GM23338 (cell line): ENCODE data around the gene SCN4B. TPM values are rescaled to one million over a fixed set of nuclear protein-coding genes. Genes with fewer than 3 reads are reported as not detected.
A peak's percentile ranks its signal among the peaks of the same experiment; 100 is the strongest.

ENCODE experiments used
- ATAC-seq: fragments of 200-7000 bp; cut with Tn5 transposase; 3 replicates; pipeline ENCODE4 v1.9.1; 2020
- DNase-seq: peaks from one replicate; pipeline ENCODE4 v3.0.0-alpha.2; 2015; ENCODE audit warnings: low spot score
- H2AFZ ChIP-seq: fragments of 200-600 bp; sonication (generic); 2 replicates; pipeline ENCODE4 v1.8.0; 2016; ENCODE audit warnings: antibody characterized with exemption, mild to moderate bottlenecking, moderate library complexity
- H3F3A ChIP-seq: fragments of 200-600 bp; sonication (generic); replicated peaks from 2 replicates; pipeline ENCODE4 v1.8.0; 2017; ENCODE audit warnings: antibody characterized with exemption, mixed run types, low read depth
- H3K27ac ChIP-seq: fragments of 200-600 bp; sonication (generic); 2 replicates; pipeline ENCODE4 v1.6.1; 2016; ENCODE audit warnings: low read depth
- H3K27me3 ChIP-seq: fragments of 200-600 bp; sonication (generic); 2 replicates; pipeline ENCODE4 v1.8.0; 2016; ENCODE audit warnings: mild to moderate bottlenecking, mixed run types, moderate library complexity; ENCODE audit not compliant: insufficient read depth
- H3K36me3 ChIP-seq: fragments of 200-600 bp; sonication (generic); 2 replicates; pipeline ENCODE4 v1.8.0; 2016; ENCODE audit warnings: mild to moderate bottlenecking; ENCODE audit not compliant: insufficient read depth
- H3K4me1 ChIP-seq: fragments of 200-600 bp; sonication (generic); 2 replicates; pipeline ENCODE4 v1.8.0; 2016; ENCODE audit warnings: mild to moderate bottlenecking, moderate library complexity; ENCODE audit not compliant: insufficient read depth
- H3K4me2 ChIP-seq: fragments of 200-600 bp; sonication (generic); 2 replicates; pipeline ENCODE4 v1.7.1; 2017; ENCODE audit warnings: mixed run types
- H3K4me3 ChIP-seq: fragments of 200-600 bp; sonication (generic); 2 replicates; pipeline ENCODE4 v1.6.1; 2016; ENCODE audit warnings: mixed run types
- H3K79me2 ChIP-seq: fragments of 200-600 bp; sonication (generic); replicated peaks from 2 replicates; pipeline ENCODE4 v1.8.0; 2017; ENCODE audit warnings: mild to moderate bottlenecking; ENCODE audit not compliant: insufficient read depth
- H3K9me2 ChIP-seq: fragments of 200-600 bp; sonication (generic); 2 replicates; pipeline ENCODE4 v1.8.0; 2017; ENCODE audit not compliant: insufficient read depth
- H4K20me1 ChIP-seq: fragments of 200-600 bp; sonication (generic); replicated peaks from 2 replicates; pipeline ENCODE4 v1.8.0; 2017; ENCODE audit warnings: mild to moderate bottlenecking; ENCODE audit not compliant: insufficient read depth
- H3K27ac Mint-ChIP-seq: 2 replicates; pipeline ENCODE4 v1.8.0; 2020; ENCODE audit warnings: inconsistent platforms, mild to moderate bottlenecking, moderate library complexity, mixed read lengths
- H3K27me3 Mint-ChIP-seq: 3 replicates; pipeline ENCODE4 v1.8.0; 2022; ENCODE audit warnings: low read depth, mild to moderate bottlenecking, moderate library complexity, mixed read lengths, inconsistent platforms; ENCODE audit not compliant: insufficient read depth, poor library complexity
- H3K36me3 Mint-ChIP-seq: 3 replicates; pipeline ENCODE4 v1.8.0; 2021; ENCODE audit warnings: low read depth, mild to moderate bottlenecking, inconsistent platforms, moderate library complexity, mixed read lengths
- H3K4me1 Mint-ChIP-seq: 3 replicates; pipeline ENCODE4 v1.8.0; 2020; ENCODE audit warnings: mild to moderate bottlenecking, inconsistent platforms, mixed read lengths
- H3K4me3 Mint-ChIP-seq: 3 replicates; pipeline ENCODE4 v1.8.0; 2021; ENCODE audit warnings: moderate library complexity, mild to moderate bottlenecking, inconsistent platforms, mixed read lengths
- H3K9me3 Mint-ChIP-seq: 3 replicates; pipeline ENCODE4 v1.8.0; 2020; ENCODE audit warnings: moderate library complexity, mild to moderate bottlenecking, inconsistent platforms, mixed read lengths
- EZH2 ChIP-seq: fragments of 200-600 bp; sonication (generic); IDR thresholded peaks from one replicate; pipeline ENCODE4 v1.8.0; 2017; ENCODE audit warnings: antibody characterized with exemption, mild to moderate bottlenecking, low read depth; ENCODE audit not compliant: unreplicated experiment
- EZH2phosphoT487 ChIP-seq: fragments of 200-600 bp; sonication (generic); IDR thresholded peaks from one replicate; pipeline ENCODE4 v1.8.1; 2018; ENCODE audit warnings: antibody characterized with exemption; ENCODE audit not compliant: unreplicated experiment
- JUNB ChIP-seq: IDR thresholded peaks from one replicate; pipeline ENCODE4 v1.6.1; 2016; ENCODE audit warnings: antibody characterized with exemption; ENCODE audit not compliant: unreplicated experiment
- POLR2AphosphoS5 ChIP-seq: IDR thresholded peaks from 2 replicates; pipeline ENCODE4 v1.6.1; 2016; ENCODE audit warnings: antibody characterized with exemption, low read depth
- STAT1 ChIP-seq: IDR thresholded peaks from one replicate; pipeline ENCODE4 v1.6.1; 2016; ENCODE audit warnings: antibody characterized with exemption; ENCODE audit not compliant: unreplicated experiment
- ZNF114 ChIP-seq: fragments of 250-450 bp; sonication (Bioruptor Pico); IDR thresholded peaks from 2 replicates; pipeline ENCODE4 v1.5.0; 2020; ENCODE audit warnings: mild to moderate bottlenecking, moderate library complexity
- long read RNA-seq: library from polyadenylated mRNA; unstranded; transcript quantifications from one replicate; pipeline ENCODE4 v2.0.0, GENCODE V29; 2020; ENCODE audit not compliant: unreplicated experiment
- polyA plus RNA-seq: library from polyadenylated mRNA; unstranded; fragments of >200 nt; fragmentation: Nextera tagmentation; extraction: Ambion mirVana; gene quantifications from 2 replicates; pipeline ENCODE4 v1.2.1, GENCODE V29; 2016
- total RNA-seq: library from RNA; depleted of rRNA; stranded (reverse); fragments of >200 nt; shearing (Covaris generic); gene quantifications from 2 replicates; pipeline ENCODE4 v1.2.3, GENCODE V29; 2014; rRNA removed
- TF ChIP-seq, protein P1 (sequence below): IDR thresholded peaks from 2 replicates; pipeline ENCODE4 v1.6.1; 2016; ENCODE audit warnings: antibody characterized with exemption
- TF ChIP-seq, protein P2 (sequence below), 2 experiments: fragments of 200-600 bp in 1 of 2; sonication (generic) in 1 of 2; conservative IDR thresholded peaks; 2 replicates each; pipeline versions ENCODE4 v1.5.1 to v1.6.1; 2016 to 2017; ENCODE audit warnings: antibody characterized with exemption in 2 of 2, low read depth in 2 of 2, mild to moderate bottlenecking in 2 of 2, moderate library complexity in 1 of 2
- TF ChIP-seq, protein P3 (sequence below): fragments of 250-450 bp; sonication (Bioruptor Pico); IDR thresholded peaks from 2 replicates; pipeline ENCODE4 v1.5.0; 2020; ENCODE audit warnings: mild to moderate bottlenecking, moderate library complexity

Gene SCN4B, protein sequence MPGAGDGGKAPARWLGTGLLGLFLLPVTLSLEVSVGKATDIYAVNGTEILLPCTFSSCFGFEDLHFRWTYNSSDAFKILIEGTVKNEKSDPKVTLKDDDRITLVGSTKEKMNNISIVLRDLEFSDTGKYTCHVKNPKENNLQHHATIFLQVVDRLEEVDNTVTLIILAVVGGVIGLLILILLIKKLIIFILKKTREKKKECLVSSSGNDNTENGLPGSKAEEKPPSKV
- total RNA-seq (1.7 and 3.0 TPM in 2 replicates), polyA plus RNA-seq (0.16 and 0.45 TPM in 2 replicates)
- long read RNA-seq, partial matches to known transcripts: 0 of 1 reads
- long read RNA-seq, other reads (novel, unspliced or antisense): 1 of 1 reads

DNA sequence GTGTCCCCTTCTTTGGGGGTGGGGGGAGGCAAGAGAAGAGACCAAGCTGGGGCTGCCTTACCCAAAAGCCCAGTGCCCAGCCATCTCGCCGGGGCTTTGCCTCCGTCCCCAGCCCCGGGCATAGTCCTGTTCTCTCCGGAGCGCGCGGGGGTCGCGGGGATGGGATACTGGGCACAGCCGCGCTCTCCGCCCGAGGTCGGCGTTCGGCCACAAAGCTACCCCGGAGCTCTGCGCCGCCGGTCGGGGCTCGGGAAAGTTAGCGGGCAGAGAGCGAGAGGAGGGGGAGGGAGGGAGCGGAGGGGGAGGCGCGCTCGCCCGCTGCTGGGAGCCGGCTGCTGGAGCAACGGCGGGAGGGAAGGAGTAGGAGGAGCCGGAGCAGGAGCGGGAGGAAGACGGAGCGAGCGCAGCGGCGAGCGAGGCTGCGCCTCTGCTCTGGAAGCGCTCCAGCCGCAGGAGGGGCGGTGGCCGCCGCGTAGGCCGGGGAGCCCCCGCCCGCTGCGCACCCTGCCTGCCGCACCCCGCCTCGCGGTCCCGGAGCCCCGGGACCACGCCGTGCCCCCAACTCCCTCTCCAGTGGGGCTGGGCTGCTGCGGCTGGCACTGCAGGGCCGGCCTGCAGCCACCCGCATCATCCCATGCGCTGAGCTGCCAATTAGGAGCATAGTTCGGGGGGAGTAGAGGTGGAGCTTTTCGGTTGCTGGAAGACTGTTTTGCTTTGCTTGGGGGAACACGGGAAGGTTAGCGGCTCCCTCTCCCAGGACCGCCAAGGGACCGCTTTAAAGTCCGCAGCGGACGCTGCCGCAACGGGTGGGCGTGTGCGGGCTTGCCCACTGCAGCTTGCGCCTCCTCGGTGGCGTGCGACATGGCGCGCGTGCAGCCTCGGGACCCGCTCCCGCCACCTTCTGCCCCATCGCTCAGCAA lies at the start of gene SCN4B:
TSS of gene SCN4B (minus strand) at position 272 of the 920 bp plus-strand sequence. CDS start at position 122, 150 bp downstream.
- Mint-ChIP-seq H3K4me1 (peaks cover 69% of the 10 kb centered on the region), H3K27ac (no peak within 1 kb of the TSS), H3K36me3 (no peaks in the 10 kb centered on the region), H3K27me3 (peaks cover 74% of the 10 kb centered on the region), H3K4me3 (peak within 1 kb of the TSS; percentile 78), H3K9me3 (no peaks in the 10 kb centered on the region)
- H3K4me1 ChIP-seq: peaks cover 59% of the 10 kb centered on the region
- DNase-seq: peak; percentile 92
- no peaks in the 10 kb centered on the region for H3K79me2 ChIP-seq
- H3K9me2 ChIP-seq: no peaks in the 10 kb centered on the region
- ATAC-seq: peak; percentile 64
- H2AFZ ChIP-seq: peak within 1 kb of the TSS; percentile 99
- H4K20me1 ChIP-seq: no peaks in the 10 kb centered on the region
- 0 out of 2 replicates have a peak, but pooled peaks cover 3% of the 10 kb centered on the region for H3F3A ChIP-seq
- no peak within 1 kb of the TSS for H3K27ac ChIP-seq
- peaks cover 97% of the 10 kb centered on the region for H3K27me3 ChIP-seq
- TF ChIP-seq EZH2: peak; percentile 58
- TF ChIP-seq STAT1: no peak
- TF ChIP-seq ZNF114 (CRISPR knock-in tag): no peak
- TF ChIP-seq, protein P1, sequence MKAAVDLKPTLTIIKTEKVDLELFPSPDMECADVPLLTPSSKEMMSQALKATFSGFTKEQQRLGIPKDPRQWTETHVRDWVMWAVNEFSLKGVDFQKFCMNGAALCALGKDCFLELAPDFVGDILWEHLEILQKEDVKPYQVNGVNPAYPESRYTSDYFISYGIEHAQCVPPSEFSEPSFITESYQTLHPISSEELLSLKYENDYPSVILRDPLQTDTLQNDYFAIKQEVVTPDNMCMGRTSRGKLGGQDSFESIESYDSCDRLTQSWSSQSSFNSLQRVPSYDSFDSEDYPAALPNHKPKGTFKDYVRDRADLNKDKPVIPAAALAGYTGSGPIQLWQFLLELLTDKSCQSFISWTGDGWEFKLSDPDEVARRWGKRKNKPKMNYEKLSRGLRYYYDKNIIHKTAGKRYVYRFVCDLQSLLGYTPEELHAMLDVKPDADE: no peak
- 0 out of 2 replicates have a peak, but pooled peaks have one; percentile 26 for TF ChIP-seq POLR2AphosphoS5
- no peak for TF ChIP-seq JUNB
- H3K4me2 ChIP-seq: peak within 1 kb of the TSS; percentile 98
- H3K4me3 ChIP-seq: peak within 1 kb of the TSS; percentile 94
- no peaks in the 10 kb centered on the region for H3K36me3 ChIP-seq

DNA sequence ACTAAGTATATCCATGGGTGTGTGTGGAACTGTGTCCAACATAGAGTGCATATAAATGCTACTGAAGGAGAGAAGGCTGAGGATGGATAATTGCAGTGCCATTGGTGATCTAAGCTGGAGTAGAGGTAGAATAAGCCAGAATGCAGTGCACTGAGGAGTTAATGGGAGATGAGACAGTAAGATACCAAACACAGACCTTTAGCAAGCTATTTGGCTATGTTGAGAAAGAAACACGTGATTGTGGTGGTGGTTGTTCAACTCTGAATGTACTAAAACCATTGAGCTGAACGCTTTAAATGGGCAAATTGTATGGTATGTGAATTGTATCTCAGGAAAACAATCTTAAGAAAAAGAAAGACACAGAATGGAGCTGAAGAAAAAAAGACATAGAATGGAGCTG lies 49.3 kb upstream of the SCN4B start:
- peaks cover 20% of the 10 kb centered on the region for H3K4me1 Mint-ChIP-seq
- no peak overlapping the region for H3K4me3 Mint-ChIP-seq
- no peaks in the 10 kb centered on the region for H3K9me3 Mint-ChIP-seq
- Histone ChIP-seq H2AFZ (no peak overlapping the region), H3K79me2 (no peaks in the 10 kb centered on the region), H3K36me3 (no peaks in the 10 kb centered on the region), H3K9me2 (peaks cover 6% of the 10 kb centered on the region; the same call in 1 of the 2 replicates), H4K20me1 (no peaks in the 10 kb centered on the region), H3K4me1 (peaks cover 4% of the 10 kb centered on the region; the same call in 1 of the 2 replicates), H3K27me3 (no peaks in the 10 kb centered on the region), H3F3A (no peaks in the 10 kb centered on the region), H3K4me2 (no peak overlapping the region), H3K27ac (no peak overlapping the region), H3K4me3 (no peak overlapping the region)
- no peaks in the 10 kb centered on the region for H3K36me3 Mint-ChIP-seq
- ATAC-seq (no peak), DNase-seq (no peak)
- H3K27ac Mint-ChIP-seq: no peak overlapping the region
- H3K27me3 Mint-ChIP-seq: peaks cover 2% of the 10 kb centered on the region
- TF ChIP-seq, protein P2, sequence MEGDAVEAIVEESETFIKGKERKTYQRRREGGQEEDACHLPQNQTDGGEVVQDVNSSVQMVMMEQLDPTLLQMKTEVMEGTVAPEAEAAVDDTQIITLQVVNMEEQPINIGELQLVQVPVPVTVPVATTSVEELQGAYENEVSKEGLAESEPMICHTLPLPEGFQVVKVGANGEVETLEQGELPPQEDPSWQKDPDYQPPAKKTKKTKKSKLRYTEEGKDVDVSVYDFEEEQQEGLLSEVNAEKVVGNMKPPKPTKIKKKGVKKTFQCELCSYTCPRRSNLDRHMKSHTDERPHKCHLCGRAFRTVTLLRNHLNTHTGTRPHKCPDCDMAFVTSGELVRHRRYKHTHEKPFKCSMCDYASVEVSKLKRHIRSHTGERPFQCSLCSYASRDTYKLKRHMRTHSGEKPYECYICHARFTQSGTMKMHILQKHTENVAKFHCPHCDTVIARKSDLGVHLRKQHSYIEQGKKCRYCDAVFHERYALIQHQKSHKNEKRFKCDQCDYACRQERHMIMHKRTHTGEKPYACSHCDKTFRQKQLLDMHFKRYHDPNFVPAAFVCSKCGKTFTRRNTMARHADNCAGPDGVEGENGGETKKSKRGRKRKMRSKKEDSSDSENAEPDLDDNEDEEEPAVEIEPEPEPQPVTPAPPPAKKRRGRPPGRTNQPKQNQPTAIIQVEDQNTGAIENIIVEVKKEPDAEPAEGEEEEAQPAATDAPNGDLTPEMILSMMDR (conservative IDR thresholded peaks at IDR 0.05; ENCODE audit: low read depth in 2 of 2): no peak
- no peak for TF ChIP-seq STAT1
- TF ChIP-seq, protein P3, sequence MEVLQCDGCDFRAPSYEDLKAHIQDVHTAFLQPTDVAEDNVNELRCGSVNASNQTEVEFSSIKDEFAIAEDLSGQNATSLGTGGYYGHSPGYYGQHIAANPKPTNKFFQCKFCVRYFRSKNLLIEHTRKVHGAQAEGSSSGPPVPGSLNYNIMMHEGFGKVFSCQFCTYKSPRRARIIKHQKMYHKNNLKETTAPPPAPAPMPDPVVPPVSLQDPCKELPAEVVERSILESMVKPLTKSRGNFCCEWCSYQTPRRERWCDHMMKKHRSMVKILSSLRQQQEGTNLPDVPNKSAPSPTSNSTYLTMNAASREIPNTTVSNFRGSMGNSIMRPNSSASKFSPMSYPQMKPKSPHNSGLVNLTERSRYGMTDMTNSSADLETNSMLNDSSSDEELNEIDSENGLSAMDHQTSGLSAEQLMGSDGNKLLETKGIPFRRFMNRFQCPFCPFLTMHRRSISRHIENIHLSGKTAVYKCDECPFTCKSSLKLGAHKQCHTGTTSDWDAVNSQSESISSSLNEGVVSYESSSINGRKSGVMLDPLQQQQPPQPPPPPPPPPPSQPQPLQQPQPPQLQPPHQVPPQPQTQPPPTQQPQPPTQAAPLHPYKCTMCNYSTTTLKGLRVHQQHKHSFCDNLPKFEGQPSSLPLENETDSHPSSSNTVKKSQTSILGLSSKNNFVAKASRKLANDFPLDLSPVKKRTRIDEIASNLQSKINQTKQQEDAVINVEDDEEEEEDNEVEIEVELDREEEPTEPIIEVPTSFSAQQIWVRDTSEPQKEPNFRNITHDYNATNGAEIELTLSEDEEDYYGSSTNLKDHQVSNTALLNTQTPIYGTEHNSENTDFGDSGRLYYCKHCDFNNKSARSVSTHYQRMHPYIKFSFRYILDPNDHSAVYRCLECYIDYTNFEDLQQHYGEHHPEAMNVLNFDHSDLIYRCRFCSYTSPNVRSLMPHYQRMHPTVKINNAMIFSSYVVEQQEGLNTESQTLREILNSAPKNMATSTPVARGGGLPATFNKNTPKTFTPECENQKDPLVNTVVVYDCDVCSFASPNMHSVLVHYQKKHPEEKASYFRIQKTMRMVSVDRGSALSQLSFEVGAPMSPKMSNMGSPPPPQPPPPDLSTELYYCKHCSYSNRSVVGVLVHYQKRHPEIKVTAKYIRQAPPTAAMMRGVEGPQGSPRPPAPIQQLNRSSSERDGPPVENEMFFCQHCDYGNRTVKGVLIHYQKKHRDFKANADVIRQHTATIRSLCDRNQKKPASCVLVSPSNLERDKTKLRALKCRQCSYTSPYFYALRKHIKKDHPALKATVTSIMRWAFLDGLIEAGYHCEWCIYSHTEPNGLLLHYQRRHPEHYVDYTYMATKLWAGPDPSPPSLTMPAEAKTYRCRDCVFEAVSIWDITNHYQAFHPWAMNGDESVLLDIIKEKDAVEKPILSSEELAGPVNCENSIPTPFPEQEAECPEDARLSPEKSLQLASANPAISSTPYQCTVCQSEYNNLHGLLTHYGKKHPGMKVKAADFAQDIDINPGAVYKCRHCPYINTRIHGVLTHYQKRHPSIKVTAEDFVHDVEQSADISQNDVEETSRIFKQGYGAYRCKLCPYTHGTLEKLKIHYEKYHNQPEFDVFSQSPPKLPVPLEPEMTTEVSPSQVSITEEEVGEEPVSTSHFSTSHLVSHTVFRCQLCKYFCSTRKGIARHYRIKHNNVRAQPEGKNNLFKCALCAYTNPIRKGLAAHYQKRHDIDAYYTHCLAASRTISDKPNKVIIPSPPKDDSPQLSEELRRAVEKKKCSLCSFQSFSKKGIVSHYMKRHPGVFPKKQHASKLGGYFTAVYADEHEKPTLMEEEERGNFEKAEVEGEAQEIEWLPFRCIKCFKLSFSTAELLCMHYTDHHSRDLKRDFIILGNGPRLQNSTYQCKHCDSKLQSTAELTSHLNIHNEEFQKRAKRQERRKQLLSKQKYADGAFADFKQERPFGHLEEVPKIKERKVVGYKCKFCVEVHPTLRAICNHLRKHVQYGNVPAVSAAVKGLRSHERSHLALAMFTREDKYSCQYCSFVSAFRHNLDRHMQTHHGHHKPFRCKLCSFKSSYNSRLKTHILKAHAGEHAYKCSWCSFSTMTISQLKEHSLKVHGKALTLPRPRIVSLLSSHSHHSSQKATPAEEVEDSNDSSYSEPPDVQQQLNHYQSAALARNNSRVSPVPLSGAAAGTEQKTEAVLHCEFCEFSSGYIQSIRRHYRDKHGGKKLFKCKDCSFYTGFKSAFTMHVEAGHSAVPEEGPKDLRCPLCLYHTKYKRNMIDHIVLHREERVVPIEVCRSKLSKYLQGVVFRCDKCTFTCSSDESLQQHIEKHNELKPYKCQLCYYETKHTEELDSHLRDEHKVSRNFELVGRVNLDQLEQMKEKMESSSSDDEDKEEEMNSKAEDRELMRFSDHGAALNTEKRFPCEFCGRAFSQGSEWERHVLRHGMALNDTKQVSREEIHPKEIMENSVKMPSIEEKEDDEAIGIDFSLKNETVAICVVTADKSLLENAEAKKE: no peak
- TF ChIP-seq ZNF114 (CRISPR knock-in tag): no peak
- no peak for TF ChIP-seq JUNB
- TF ChIP-seq EZH2phosphoT487: no peak
